HEK293 (cell line): ENCODE data around the gene ZNHIT1.

Experiments
- BCL11A ChIP-seq: fragments of 450-650 bp; formaldehyde crosslinking; IDR thresholded peaks from 2 replicates; pipeline ENCODE4 v1.5.1; 2016; ENCODE audit warnings: low read depth, missing biosample characterization, missing genetic modification characterization
- RBAK ChIP-seq: fragments of 450-650 bp; formaldehyde crosslinking; IDR thresholded peaks from 2 replicates; pipeline ENCODE4 v1.5.1; 2016; ENCODE audit warnings: missing biosample characterization, missing genetic modification characterization
- ZBTB7A ChIP-seq: fragments of 450-650 bp; formaldehyde crosslinking; IDR thresholded peaks from 2 replicates; pipeline ENCODE4 v1.5.1; 2016; ENCODE audit warnings: low read depth, missing biosample characterization, missing genetic modification characterization
- ZNF174 ChIP-seq: fragments of 450-650 bp; formaldehyde crosslinking; IDR thresholded peaks from 2 replicates; pipeline ENCODE4 v1.5.0; 2017; ENCODE audit warnings: missing biosample characterization, mild to moderate bottlenecking, missing genetic modification characterization
- ZNF404 ChIP-seq: fragments of 450-650 bp; formaldehyde crosslinking; IDR thresholded peaks from 2 replicates; pipeline ENCODE4 v1.5.1; 2017; ENCODE audit warnings: missing biosample characterization, missing genetic modification characterization
- ZSCAN23 ChIP-seq: fragments of 450-650 bp; formaldehyde crosslinking; IDR thresholded peaks from 2 replicates; pipeline ENCODE4 v1.5.1; 2016; ENCODE audit warnings: missing biosample characterization, missing genetic modification characterization
- TF ChIP-seq, protein P1 (sequence below): fragments of 450-650 bp; formaldehyde crosslinking; IDR thresholded peaks from 2 replicates; pipeline ENCODE4 v1.5.1; 2016; ENCODE audit warnings: missing biosample characterization, missing genetic modification characterization
- TF ChIP-seq, protein P2 (sequence below): fragments of 450-650 bp; IDR thresholded peaks from 2 replicates; pipeline ENCODE4 v1.5.1; 2018; ENCODE audit warnings: missing biosample characterization, mild to moderate bottlenecking, missing genetic modification characterization
- TF ChIP-seq, protein P3 (sequence below): fragments of 450-650 bp; formaldehyde crosslinking; IDR thresholded peaks from 2 replicates; pipeline ENCODE4 v1.5.1; 2016; ENCODE audit warnings: missing biosample characterization, missing genetic modification characterization

DNA sequence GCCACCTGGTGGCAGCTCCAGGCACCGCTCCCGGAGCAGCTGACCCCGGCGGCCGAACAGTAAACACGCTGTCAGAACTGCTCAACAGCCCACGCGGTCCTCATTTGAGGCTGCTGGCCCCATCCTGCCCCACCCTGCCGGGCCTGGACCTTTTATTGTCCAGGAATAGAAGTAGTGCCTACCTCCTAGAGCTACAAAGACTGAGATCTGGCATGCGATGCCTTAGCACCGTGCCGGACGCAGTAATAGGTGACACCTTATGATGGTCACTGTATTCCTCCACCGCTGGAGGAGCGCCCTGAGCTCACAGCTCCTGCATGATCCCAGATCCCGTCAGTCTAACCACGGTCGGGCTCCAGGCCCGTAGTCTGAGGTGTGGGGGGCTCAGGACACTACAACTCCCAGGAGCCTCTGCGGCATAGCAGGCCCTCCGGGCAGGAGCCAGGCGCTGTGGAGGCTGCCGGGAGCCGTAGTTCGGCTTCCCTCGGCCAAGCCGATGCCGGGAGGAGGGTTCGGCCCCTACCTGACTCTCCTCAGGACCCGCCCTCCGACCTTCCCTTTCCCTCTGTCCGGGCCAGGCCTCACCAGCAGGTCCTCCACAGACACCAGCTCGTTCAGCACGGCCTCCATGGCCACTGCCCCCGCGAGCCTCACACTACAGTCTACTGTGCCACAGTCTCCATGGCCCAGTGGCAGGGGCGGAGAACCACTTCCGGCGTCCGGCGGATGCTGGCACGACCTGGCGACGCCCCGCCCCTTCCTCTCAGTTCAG, 26.6 kb downstream of the ZNHIT1 start, which contains the start of gene FIS1:
- no peak for TF ChIP-seq ZNF174 (tag by site-specific recombination)
- no peak for TF ChIP-seq ZNF404 (tag by site-specific recombination)
- TF ChIP-seq, protein P1, sequence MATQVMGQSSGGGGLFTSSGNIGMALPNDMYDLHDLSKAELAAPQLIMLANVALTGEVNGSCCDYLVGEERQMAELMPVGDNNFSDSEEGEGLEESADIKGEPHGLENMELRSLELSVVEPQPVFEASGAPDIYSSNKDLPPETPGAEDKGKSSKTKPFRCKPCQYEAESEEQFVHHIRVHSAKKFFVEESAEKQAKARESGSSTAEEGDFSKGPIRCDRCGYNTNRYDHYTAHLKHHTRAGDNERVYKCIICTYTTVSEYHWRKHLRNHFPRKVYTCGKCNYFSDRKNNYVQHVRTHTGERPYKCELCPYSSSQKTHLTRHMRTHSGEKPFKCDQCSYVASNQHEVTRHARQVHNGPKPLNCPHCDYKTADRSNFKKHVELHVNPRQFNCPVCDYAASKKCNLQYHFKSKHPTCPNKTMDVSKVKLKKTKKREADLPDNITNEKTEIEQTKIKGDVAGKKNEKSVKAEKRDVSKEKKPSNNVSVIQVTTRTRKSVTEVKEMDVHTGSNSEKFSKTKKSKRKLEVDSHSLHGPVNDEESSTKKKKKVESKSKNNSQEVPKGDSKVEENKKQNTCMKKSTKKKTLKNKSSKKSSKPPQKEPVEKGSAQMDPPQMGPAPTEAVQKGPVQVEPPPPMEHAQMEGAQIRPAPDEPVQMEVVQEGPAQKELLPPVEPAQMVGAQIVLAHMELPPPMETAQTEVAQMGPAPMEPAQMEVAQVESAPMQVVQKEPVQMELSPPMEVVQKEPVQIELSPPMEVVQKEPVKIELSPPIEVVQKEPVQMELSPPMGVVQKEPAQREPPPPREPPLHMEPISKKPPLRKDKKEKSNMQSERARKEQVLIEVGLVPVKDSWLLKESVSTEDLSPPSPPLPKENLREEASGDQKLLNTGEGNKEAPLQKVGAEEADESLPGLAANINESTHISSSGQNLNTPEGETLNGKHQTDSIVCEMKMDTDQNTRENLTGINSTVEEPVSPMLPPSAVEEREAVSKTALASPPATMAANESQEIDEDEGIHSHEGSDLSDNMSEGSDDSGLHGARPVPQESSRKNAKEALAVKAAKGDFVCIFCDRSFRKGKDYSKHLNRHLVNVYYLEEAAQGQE (tag by site-specific recombination), result no peak
- TF ChIP-seq, protein P2, sequence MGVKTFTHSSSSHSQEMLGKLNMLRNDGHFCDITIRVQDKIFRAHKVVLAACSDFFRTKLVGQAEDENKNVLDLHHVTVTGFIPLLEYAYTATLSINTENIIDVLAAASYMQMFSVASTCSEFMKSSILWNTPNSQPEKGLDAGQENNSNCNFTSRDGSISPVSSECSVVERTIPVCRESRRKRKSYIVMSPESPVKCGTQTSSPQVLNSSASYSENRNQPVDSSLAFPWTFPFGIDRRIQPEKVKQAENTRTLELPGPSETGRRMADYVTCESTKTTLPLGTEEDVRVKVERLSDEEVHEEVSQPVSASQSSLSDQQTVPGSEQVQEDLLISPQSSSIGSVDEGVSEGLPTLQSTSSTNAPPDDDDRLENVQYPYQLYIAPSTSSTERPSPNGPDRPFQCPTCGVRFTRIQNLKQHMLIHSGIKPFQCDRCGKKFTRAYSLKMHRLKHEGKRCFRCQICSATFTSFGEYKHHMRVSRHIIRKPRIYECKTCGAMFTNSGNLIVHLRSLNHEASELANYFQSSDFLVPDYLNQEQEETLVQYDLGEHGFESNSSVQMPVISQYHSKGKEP, result no peak
- TF ChIP-seq, protein P3, sequence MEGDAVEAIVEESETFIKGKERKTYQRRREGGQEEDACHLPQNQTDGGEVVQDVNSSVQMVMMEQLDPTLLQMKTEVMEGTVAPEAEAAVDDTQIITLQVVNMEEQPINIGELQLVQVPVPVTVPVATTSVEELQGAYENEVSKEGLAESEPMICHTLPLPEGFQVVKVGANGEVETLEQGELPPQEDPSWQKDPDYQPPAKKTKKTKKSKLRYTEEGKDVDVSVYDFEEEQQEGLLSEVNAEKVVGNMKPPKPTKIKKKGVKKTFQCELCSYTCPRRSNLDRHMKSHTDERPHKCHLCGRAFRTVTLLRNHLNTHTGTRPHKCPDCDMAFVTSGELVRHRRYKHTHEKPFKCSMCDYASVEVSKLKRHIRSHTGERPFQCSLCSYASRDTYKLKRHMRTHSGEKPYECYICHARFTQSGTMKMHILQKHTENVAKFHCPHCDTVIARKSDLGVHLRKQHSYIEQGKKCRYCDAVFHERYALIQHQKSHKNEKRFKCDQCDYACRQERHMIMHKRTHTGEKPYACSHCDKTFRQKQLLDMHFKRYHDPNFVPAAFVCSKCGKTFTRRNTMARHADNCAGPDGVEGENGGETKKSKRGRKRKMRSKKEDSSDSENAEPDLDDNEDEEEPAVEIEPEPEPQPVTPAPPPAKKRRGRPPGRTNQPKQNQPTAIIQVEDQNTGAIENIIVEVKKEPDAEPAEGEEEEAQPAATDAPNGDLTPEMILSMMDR (tag by site-specific recombination), result peak; percentile 93
- 0 out of 2 replicates have a peak, but pooled peaks have one; percentile 4 for TF ChIP-seq ZBTB7A (tag by site-specific recombination)
- TF ChIP-seq ZSCAN23, result no peak
- peak; percentile 80 for TF ChIP-seq BCL11A (tag by site-specific recombination)
- no peak for TF ChIP-seq RBAK
